ENCODE measurements around the gene PPP2R5D. TPM values are rescaled to one million over a fixed set of nuclear protein-coding genes. Genes with fewer than 3 reads are reported as not detected.

The PPP2R5D gene
- total and polyA plus RNA-seq, 9 of the 15 experiments (the other 6 are each of a cell fraction or from before 2014, with no cell fraction given): 1.3 to 96.1 (median 38.4) TPM

- TF ChIP-seq, protein P1, sequence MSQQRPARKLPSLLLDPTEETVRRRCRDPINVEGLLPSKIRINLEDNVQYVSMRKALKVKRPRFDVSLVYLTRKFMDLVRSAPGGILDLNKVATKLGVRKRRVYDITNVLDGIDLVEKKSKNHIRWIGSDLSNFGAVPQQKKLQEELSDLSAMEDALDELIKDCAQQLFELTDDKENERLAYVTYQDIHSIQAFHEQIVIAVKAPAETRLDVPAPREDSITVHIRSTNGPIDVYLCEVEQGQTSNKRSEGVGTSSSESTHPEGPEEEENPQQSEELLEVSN (IDR thresholded peaks at IDR 0.05; ENCODE audit: borderline replicate concordance in 1 of 2, extremely low read depth in 1 of 2, insufficient read depth in 1 of 2, insufficient read length in 1 of 2, low read depth in 1 of 2, low read length in 1 of 2, poor library complexity in 1 of 2, severe bottlenecking in 1 of 2): peak; percentile 65 to 67
- TF ChIP-seq JUN (IDR thresholded peaks at IDR 0.05; ENCODE audit: borderline replicate concordance, low read depth, low read length) (0 out of 2 replicates have a peak, but pooled peaks have one; percentile 5), JUN (CRISPR knock-in tag; IDR thresholded peaks at IDR 0.05; ENCODE audit: borderline replicate concordance) (no peak), SUPT5H (IDR thresholded peaks at IDR 0.05) (peak; percentile 94), MGA (IDR thresholded peaks at IDR 0.05) (peak; percentile 83), ETV1 (tag; conservative IDR thresholded peaks at IDR 0.05; ENCODE audit: low read depth) (peak; percentile 93), ZEB2 (IDR thresholded peaks at IDR 0.05) (no peak), BHLHE40 (IDR thresholded peaks at IDR 0.05; ENCODE audit: low read length) (peak; percentile 64), RB1 (IDR thresholded peaks at IDR 0.05; ENCODE audit: low read depth) (0 out of 2 replicates have a peak, but pooled peaks have one; percentile 49), CXXC5 (CRISPR knock-in tag; IDR thresholded peaks at IDR 0.05) (peak; percentile 85), ZZZ3 (IDR thresholded peaks at IDR 0.05) (no peak; the same call in 1 of the 2 replicates), ZBTB9 (CRISPR knock-in tag; IDR thresholded peaks at IDR 0.05) (peak; percentile 36; the same call in 1 of the 2 replicates)
Observed at GRCh38 chr6:42978839-42979522, 5.4 kb upstream of the PPP2R5D start, which contains the start of gene PEX6 (continued).

Data from K562 (cell line).